Heart right ventricle (tissue), 16 donors: ENCODE results near the gene FAM110A. TPM values are rescaled to one million over a fixed set of nuclear protein-coding genes. Genes with fewer than 3 reads are reported as not detected.

Experiments
- ATAC-seq, 8 donors: fragments of 200-7000 bp; cut with Tn5 transposase; one replicate each; pipeline ENCODE4 v1.9.1; 2020; ENCODE audit warnings: mild to moderate bottlenecking in 8 of 8, moderate library complexity in 8 of 8, moderate number of reproducible peaks in 1 of 8
- DNase-seq, 2 donors: peaks; one replicate each; pipeline ENCODE4 v3.0.0-alpha.2; 2020
- H3K27ac ChIP-seq, 10 donors: fragments of 200-600 bp; sonication (generic) in 2 of 10; one replicate each; pipeline versions ENCODE4 v1.5.0 to v1.8.0; 2020 to 2022; ENCODE audit warnings: mild to moderate bottlenecking in 3 of 10
- H3K27me3 ChIP-seq, 7 donors: fragments of 200-600 bp; one replicate each; pipeline ENCODE4 v1.8.0; 2021 to 2022; ENCODE audit warnings: mild to moderate bottlenecking in 2 of 7
- H3K36me3 ChIP-seq, 9 donors: fragments of 200-600 bp; sonication (generic) in 1 of 9; one replicate each; pipeline versions ENCODE4 v1.5.0 to v1.8.0; 2020 to 2022; ENCODE audit warnings: mild to moderate bottlenecking in 2 of 9
- H3K4me1 ChIP-seq, 9 donors: fragments of 200-600 bp; sonication (generic) in 1 of 9; one replicate each; pipeline versions ENCODE4 v1.5.0 to v1.8.0; 2020 to 2022; ENCODE audit warnings: mild to moderate bottlenecking in 4 of 9
- H3K4me3 ChIP-seq, 10 donors: fragments of 200-600 bp; sonication (generic) in 2 of 10; one replicate each; pipeline versions ENCODE4 v1.5.0 to v1.8.0; 2020 to 2022; ENCODE audit warnings: mild to moderate bottlenecking in 7 of 10, moderate library complexity in 2 of 10
- H3K9me3 ChIP-seq, 11 donors: fragments of 200-600 bp in 10 of 11; sonication (generic) in 2 of 11; one replicate each; pipeline versions ENCODE4 v1.5.0 to v1.8.0; 2013 to 2022; ENCODE audit warnings: mild to moderate bottlenecking in 2 of 11, control low read depth in 1 of 11, moderate library complexity in 1 of 11
- CTCF ChIP-seq, 9 donors: fragments of 200-600 bp; sonication (generic) in 2 of 9; IDR thresholded peaks; one replicate each; pipeline versions ENCODE4 v1.5.0 to v1.8.0; 2021 to 2022; ENCODE audit warnings: antibody characterized with exemption in 9 of 9, mild to moderate bottlenecking in 5 of 9, moderate library complexity in 1 of 9
- WGBS, 2 donors: extraction: QIAGEN DNeasy Blood & Tissue Kit; methylation state at CpG; one replicate each; pipeline ENCODE4 v1.1.7; 2013; ENCODE audit warnings: inconsistent platforms in 1 of 2; 5-methylcytosine and 5-hydroxymethylcytosine counted together
- intact Hi-C, 10 donors: fragments of 100-400 bp; cut with DNase I; formaldehyde crosslinking; loops; one replicate each; pipeline versions ENCODE4 v1.11.1 to v1.14.2; 2022
- polyA plus RNA-seq, 2 donors: library from polyadenylated mRNA; stranded (reverse); fragments of 200-250 nt; gene quantifications; one replicate each; pipeline ENCODE4 v1.2.3, GENCODE V29; 2013
- total RNA-seq, 10 donors: library from RNA; stranded (reverse); fragmentation: NEBNext Ultra II Directional in 3 of 10; extraction: Animal tissue kit (Norgen Biotek cat#: 25700) in 3 of 10; gene quantifications; one replicate each; pipeline versions ENCODE4 v1.2.1 to v1.2.4, GENCODE V29; 2021 to 2023
- donor health status: Arrhythmogenic right ventricular cardiomyopathy.
- donor health status: ischemic (EF 13 %, LVEDD 7.1; RV severe dilation, severe dysfunction).
- donor health status: healthy with polysubstance abuse.
- donor health status: DM: no; HTN: yes; CAD: no.
- donor health status: DM: no; HTN: no; CAD: no.
- donor health status: ischemic (EF 25% LVEDD 6.9; RV normal size, moderate dysfunction).
- donor health status: ischemic (EF 25% LVEDD 5.7; RV mildly dilated, moderate dysfunction).
- donor health status: healthy.
- donor health status: DM: yes; HTN: yes; CAD: no.
- donor health status: Ischemic cardiomyopathy.
- donor health status: ischemic (EF 35%, LVEDD 5.7; RV mildly dilated, moderate dysfunction).
- donor health status: nonischemic (EF 11% LVEDD 7.7; RV severe dilation, severe dysfunction).
- donor health status: DM: yes; HTN: yes; CAD: no.
- donor health status: PGD.
- donor health status: ischemic (EF 29% LVEDD 5.4; RV normal size, mild dysfunction).
- donor health status: nonischemic (EF 23%, LVEDD 6.1; RV moderate dilation, normal function).

FAM110A gene
- total and polyA plus RNA-seq, 12 donors = 0.99 to 5.9 (median 2.1) TPM

GRCh38 chr20:822651-823573 lies 10.6 kb upstream of the FAM110A start:
- WGBS, 2 donors = 85% methylated on average over 12 of the region's 12 CpGs
- no peak for ATAC-seq

GRCh38 chr20:823574-823902 lies 10.0 kb upstream of the FAM110A start:
- H3K27me3 ChIP-seq = no peaks in the 10 kb centered on the region

More at GRCh38 chr20:822651-823573, 10.6 kb upstream of the FAM110A start:
- Histone ChIP-seq H3K9me3 (no peaks in the 10 kb centered on the region), H3K27ac (no peak overlapping the region), H3K36me3 (no peaks in the 10 kb centered on the region), H3K4me3 (no peak overlapping the region), H3K27me3 (no peaks in the 10 kb centered on the region), H3K4me1 (peaks cover 0 to 22% (median 5%) of the 10 kb centered on the region in 9 donors)
- intact Hi-C loops = no loop called here
- DNase-seq = no peak
- TF ChIP-seq CTCF (IDR thresholded peaks at IDR 0.05) = no peak

GRCh38 chr20:824490-824889 lies 9.0 kb upstream of the FAM110A start:
- no peak for TF ChIP-seq CTCF (IDR thresholded peaks at IDR 0.05)
- H3K36me3 ChIP-seq = no peaks in the 10 kb centered on the region
- H3K27me3 ChIP-seq = no peaks in the 10 kb centered on the region
- DNase-seq = no peak
- WGBS, 2 donors = 80 to 100% methylated on average over 4 of the region's 4 CpGs
- no peak overlapping the region for H3K4me3 ChIP-seq
- peaks cover 0 to 21% (median 5%) of the 10 kb centered on the region in 9 donors for H3K4me1 ChIP-seq
- H3K27ac ChIP-seq = no peak overlapping the region
- no peaks in the 10 kb centered on the region for H3K9me3 ChIP-seq
- no peak for ATAC-seq
- intact Hi-C loops = no loop called here

More at GRCh38 chr20:823574-823902, 10.0 kb upstream of the FAM110A start:
- TF ChIP-seq CTCF (IDR thresholded peaks at IDR 0.05) = no peak
- WGBS, 2 donors = 90 to 92% methylated on average over 4 of the region's 4 CpGs
- Histone ChIP-seq H3K36me3 (no peaks in the 10 kb centered on the region), H3K4me3 (no peak overlapping the region), H3K9me3 (no peaks in the 10 kb centered on the region), H3K27ac (no peak overlapping the region), H3K4me1 (peaks cover 0 to 22% (median 5%) of the 10 kb centered on the region in 9 donors)
- no peak for ATAC-seq
- DNase-seq = no peak
- intact Hi-C loops = no loop called here

DNA sequence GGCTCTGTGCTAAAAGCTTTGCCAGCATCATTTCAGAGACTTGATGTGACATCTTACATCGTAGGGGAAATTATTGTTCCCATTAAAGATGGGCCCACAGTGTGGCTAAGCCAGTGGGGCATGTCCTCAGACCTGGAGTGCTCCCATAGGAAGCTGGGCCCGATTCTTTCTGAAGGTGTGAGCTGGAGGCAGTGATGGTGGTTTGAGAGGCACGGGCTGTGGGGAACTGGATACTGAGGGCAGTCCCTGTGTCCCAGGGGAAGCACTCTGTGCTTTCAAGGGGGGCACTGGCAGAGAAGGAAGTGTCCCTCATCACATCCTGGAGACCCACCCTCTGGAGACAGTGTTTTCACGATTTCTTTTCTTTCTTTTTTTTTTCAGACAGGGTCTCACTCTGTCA lies 8.6 kb upstream of the FAM110A start:
- intact Hi-C loops = no loop called here
- Histone ChIP-seq H3K36me3 (no peaks in the 10 kb centered on the region), H3K27ac (no peak overlapping the region), H3K4me1 (peaks cover 0 to 23% (median 5%) of the 10 kb centered on the region in 9 donors), H3K9me3 (no peaks in the 10 kb centered on the region), H3K4me3 (no peak overlapping the region), H3K27me3 (no peaks in the 10 kb centered on the region)
- ATAC-seq = no peak
- WGBS, 2 donors = 71 to 78% methylated on average over 4 of the region's 4 CpGs
- no peak for TF ChIP-seq CTCF (IDR thresholded peaks at IDR 0.05)
- no peak for DNase-seq
